Upper lobe of left lung (tissue), 6 donors: ENCODE data around the gene QPCTL. TPM values are rescaled to one million over a fixed set of nuclear protein-coding genes. Genes with fewer than 3 reads are reported as not detected.

Experiments used
- ATAC-seq, 2 donors: fragments of 200-7000 bp; cut with Tn5 transposase; one replicate each; pipeline ENCODE4 v1.9.1; 2022; ENCODE audit warnings: mild to moderate bottlenecking in 2 of 2, moderate library complexity in 2 of 2; ENCODE audit not compliant: low FRiP score in 2 of 2
- DNase-seq, 2 donors: peaks; one replicate each; pipeline ENCODE4 v3.0.0-alpha.2; 2019 to 2020
- H3K27ac ChIP-seq, 4 donors: fragments of 200-600 bp; sonication (generic); one replicate each; pipeline ENCODE4 v1.5.1; 2016 to 2019
- H3K27me3 ChIP-seq, 4 donors: fragments of 200-600 bp; sonication (generic); one replicate each; pipeline ENCODE4 v1.5.1; 2017 to 2019
- H3K36me3 ChIP-seq, 4 donors: fragments of 200-600 bp; sonication (generic); one replicate each; pipeline ENCODE4 v1.5.1; 2016 to 2019
- H3K4me1 ChIP-seq, 4 donors: fragments of 200-600 bp; sonication (generic); one replicate each; pipeline ENCODE4 v1.5.1; 2018 to 2019
- H3K4me3 ChIP-seq, 4 donors: fragments of 200-600 bp; sonication (generic); one replicate each; pipeline ENCODE4 v1.5.1; 2017 to 2019; ENCODE audit warnings: mild to moderate bottlenecking in 2 of 4, moderate library complexity in 1 of 4
- H3K9me3 ChIP-seq, 4 donors: fragments of 200-600 bp; sonication (generic); one replicate each; pipeline ENCODE4 v1.5.1; 2018 to 2019
- EP300 ChIP-seq, 4 donors: sonication (generic); formaldehyde crosslinking; IDR thresholded peaks; one replicate each; pipeline ENCODE4 v1.5.1; 2017; ENCODE audit warnings: antibody characterized with exemption in 4 of 4, control low read depth in 2 of 4
- POLR2A ChIP-seq, 4 donors: fragments of 450-650 bp; IDR thresholded peaks; one replicate each; pipeline ENCODE4 v1.5.1; 2016 to 2017; ENCODE audit warnings: antibody characterized with exemption in 4 of 4, mild to moderate bottlenecking in 2 of 4
- POLR2AphosphoS5 ChIP-seq, 2 donors: sonication (generic); formaldehyde crosslinking; IDR thresholded peaks; one replicate each; pipeline ENCODE4 v1.5.1; 2017; ENCODE audit warnings: antibody characterized with exemption in 2 of 2
- WGBS, 2 donors: methylation state at CpG; one replicate each; pipeline ENCODE4 v1.1.5; 2017 to 2018; 5-methylcytosine and 5-hydroxymethylcytosine counted together
- total RNA-seq, 6 donors: library from RNA; depleted of rRNA in 4 of 6; stranded (reverse); fragments of >200 nt in 4 of 6; gene quantifications; one replicate each; pipeline versions ENCODE4 v1.1.0 to v1.2.1, GENCODE V29; 2016 to 2021
- TF ChIP-seq, protein P1 (sequence below), 6 experiments: fragments of 450-650 bp in 4 of 6; fragments of 200-600 bp in 2 of 6; sonication (generic) in 2 of 6; IDR thresholded peaks; one replicate each; pipeline ENCODE4 v1.5.1; 2016 to 2019; ENCODE audit warnings: antibody characterized with exemption in 6 of 6
- donor health status: DM: no; HTN: no; CAD: no; lungs with moderate emphysema.
- donor health status: DM: no; HTN: yes; CAD: no; lungs with severe emphysema.

Gene QPCTL
- total RNA-seq, 6 donors from 2014 or later: 7.1 to 18.3 (median 10.1) TPM

DNA sequence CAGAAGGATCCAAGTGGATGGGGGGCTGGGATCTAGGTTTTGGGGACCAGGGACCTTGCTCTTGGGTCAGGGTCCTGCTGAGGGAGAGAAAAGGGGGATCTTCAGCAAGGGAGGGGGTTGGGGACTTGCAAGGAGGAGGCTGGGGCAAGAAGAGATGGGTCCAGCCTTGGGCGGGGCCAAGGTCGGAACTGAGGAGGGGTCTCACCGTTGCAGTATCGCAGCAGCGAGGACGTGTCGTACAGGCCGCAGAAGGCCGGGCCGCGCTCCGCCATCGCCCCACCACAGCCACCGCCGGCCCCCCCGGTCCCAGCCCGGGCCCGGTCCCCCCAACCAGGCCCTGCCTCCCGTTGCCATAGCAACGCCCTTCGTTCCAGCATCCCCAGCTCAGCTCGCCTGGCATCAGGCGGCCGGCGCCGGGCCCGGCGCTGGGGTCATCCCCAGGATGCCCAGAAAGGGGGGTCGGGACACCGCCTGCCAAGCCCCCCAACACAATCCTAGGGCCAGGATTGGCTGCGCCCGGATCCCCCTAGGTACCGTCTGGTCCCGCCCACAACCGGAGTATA, 47.3 kb upstream of the QPCTL start:
- H3K27me3 ChIP-seq: peaks cover 0 to 10% (median 3%) of the 10 kb centered on the region in 4 donors
- H3K27ac ChIP-seq: no peak overlapping the region
- H3K4me3 ChIP-seq: peak overlapping the region in 3 of 4 donors; percentile 37 to 52 (median 48)
- WGBS, 2 donors: 23 to 40% methylated on average over 1 to 19 of the region's 35 CpGs
- TF ChIP-seq, protein P1, sequence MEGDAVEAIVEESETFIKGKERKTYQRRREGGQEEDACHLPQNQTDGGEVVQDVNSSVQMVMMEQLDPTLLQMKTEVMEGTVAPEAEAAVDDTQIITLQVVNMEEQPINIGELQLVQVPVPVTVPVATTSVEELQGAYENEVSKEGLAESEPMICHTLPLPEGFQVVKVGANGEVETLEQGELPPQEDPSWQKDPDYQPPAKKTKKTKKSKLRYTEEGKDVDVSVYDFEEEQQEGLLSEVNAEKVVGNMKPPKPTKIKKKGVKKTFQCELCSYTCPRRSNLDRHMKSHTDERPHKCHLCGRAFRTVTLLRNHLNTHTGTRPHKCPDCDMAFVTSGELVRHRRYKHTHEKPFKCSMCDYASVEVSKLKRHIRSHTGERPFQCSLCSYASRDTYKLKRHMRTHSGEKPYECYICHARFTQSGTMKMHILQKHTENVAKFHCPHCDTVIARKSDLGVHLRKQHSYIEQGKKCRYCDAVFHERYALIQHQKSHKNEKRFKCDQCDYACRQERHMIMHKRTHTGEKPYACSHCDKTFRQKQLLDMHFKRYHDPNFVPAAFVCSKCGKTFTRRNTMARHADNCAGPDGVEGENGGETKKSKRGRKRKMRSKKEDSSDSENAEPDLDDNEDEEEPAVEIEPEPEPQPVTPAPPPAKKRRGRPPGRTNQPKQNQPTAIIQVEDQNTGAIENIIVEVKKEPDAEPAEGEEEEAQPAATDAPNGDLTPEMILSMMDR (IDR thresholded peaks at IDR 0.05): no peak
- no peak for TF ChIP-seq POLR2AphosphoS5 (IDR thresholded peaks at IDR 0.05)
- no peak for TF ChIP-seq POLR2A (IDR thresholded peaks at IDR 0.05)
- TF ChIP-seq EP300 (IDR thresholded peaks at IDR 0.05): no peak
- H3K9me3 ChIP-seq: no peaks in the 10 kb centered on the region
- no peak for ATAC-seq
- H3K36me3 ChIP-seq: no peaks in the 10 kb centered on the region
- peak in 1 of 2 donors; percentile 87 for DNase-seq
- H3K4me1 ChIP-seq: peaks cover 29 to 49% (median 39%) of the 10 kb centered on the region in 4 donors

DNA sequence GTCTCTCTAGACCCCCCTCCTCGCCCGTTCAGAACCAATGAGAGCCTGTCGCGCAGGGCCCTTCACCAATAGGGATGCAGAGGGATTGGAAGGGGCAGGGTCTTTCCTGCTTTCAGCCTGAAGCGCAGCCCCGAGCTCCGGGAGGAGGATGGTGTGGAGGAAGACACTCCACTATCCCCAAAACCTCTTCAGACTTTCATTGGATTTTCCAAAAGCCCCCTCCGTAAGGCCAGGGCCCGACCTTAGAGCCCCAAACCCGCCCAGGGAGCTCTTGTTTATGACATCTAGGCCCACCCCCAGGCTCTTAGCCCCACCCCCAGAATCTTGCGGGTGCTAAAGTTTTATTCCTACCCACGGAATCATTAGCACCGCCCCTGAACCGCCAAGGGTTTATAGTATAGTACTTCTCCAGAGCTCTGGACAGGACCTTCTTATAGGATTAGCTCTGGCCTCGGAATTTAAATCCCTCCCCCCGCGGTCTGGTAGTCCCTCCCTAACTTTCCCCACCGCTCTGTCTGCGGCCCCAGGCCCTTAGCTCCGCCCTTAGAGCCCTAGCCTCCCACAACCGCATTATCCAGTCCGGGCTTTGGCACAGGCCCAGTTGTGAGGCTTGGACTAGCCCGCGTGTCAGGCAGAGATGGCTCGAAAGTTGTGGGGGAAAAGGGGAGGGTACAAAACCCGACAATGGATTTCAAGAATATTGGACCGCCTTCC, 46.7 kb upstream of the QPCTL start:
- ATAC-seq (peak; percentile 71 to 75), DNase-seq (peak in 1 of 2 donors; percentile 73)
- H3K4me1 ChIP-seq: peaks cover 26 to 46% (median 36%) of the 10 kb centered on the region in 4 donors
- TF ChIP-seq POLR2A (IDR thresholded peaks at IDR 0.05) (no peak), EP300 (IDR thresholded peaks at IDR 0.05) (no peak), POLR2AphosphoS5 (IDR thresholded peaks at IDR 0.05) (no peak)
- TF ChIP-seq, protein P1 (IDR thresholded peaks at IDR 0.05): no peak
- WGBS, 2 donors: 2 to 3% methylated on average over 18 to 27 of the region's 27 CpGs
- no peaks in the 10 kb centered on the region for H3K36me3 ChIP-seq
- peak overlapping the region in 2 of 4 donors; percentile 43 to 47 for H3K27ac ChIP-seq
- no peaks in the 10 kb centered on the region for H3K9me3 ChIP-seq
- H3K27me3 ChIP-seq: peaks cover 0 to 10% (median 3%) of the 10 kb centered on the region in 4 donors
- H3K4me3 ChIP-seq: peak overlapping the region in 3 of 4 donors; percentile 37 to 52 (median 48)

DNA sequence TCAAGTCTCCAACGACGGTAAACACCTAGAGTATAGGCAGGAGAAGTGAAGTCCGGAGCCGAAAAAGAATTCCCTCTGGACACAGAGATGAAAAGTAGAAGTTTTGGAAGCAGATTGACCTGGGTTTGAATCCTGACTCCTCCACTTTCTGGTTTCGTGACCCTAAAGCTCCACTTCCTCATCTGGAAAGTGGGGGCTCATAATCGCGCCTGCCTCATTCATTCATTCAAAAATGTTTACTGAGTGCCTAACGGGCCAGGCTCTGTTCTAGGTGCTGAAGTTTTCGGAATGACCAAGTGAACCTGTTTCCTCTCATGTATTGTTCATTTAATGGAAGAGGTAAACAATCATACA, 46.1 kb upstream of the QPCTL start:
- Histone ChIP-seq H3K4me3 (peak overlapping the region in 3 of 4 donors; percentile 37 to 52 (median 48)), H3K9me3 (no peaks in the 10 kb centered on the region), H3K36me3 (no peaks in the 10 kb centered on the region), H3K4me1 (peaks cover 22 to 41% (median 31%) of the 10 kb centered on the region in 4 donors), H3K27me3 (peaks cover 0 to 10% (median 3%) of the 10 kb centered on the region in 4 donors), H3K27ac (peak overlapping the region in 1 of 4 donors; percentile 47)
- no peak for ATAC-seq
- 7 to 11% methylated on average over 8 to 9 of the region's 9 CpGs for WGBS, 2 donors
- no peak for TF ChIP-seq EP300 (IDR thresholded peaks at IDR 0.05)
- TF ChIP-seq, protein P1 (IDR thresholded peaks at IDR 0.05): no peak
- TF ChIP-seq POLR2AphosphoS5 (IDR thresholded peaks at IDR 0.05): no peak
- no peak for TF ChIP-seq POLR2A (IDR thresholded peaks at IDR 0.05)
- no peak for DNase-seq

DNA sequence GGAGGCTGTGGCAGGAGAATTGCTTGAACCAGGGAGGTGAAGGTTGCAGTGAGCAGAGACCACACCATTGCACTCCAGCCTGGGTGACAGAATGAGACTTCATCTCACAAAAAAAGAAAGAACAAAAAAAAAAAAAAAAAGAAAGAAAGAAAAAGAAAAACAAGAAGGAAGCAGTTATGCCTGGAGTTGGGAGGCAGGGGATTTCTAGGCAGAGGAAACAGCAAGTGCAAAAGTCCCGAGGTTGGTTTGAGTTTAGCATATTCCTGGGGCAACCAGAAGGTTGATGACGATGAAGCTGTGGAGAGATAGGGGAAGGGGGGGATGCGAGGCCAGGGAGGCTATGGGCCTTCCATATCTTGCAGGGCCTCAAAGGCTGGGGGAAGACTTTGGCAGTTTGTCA, 41.7 kb upstream of the QPCTL start:
- Histone ChIP-seq H3K27ac (no peak overlapping the region), H3K4me1 (peaks cover 0 to 8% (median 7%) of the 10 kb centered on the region in 4 donors), H3K9me3 (no peaks in the 10 kb centered on the region), H3K4me3 (no peak overlapping the region), H3K36me3 (no peaks in the 10 kb centered on the region), H3K27me3 (peaks cover 0 to under 1% (median 0%) of the 10 kb centered on the region in 4 donors)
- DNase-seq: no peak
- no peak for TF ChIP-seq POLR2AphosphoS5 (IDR thresholded peaks at IDR 0.05)
- no peak for TF ChIP-seq POLR2A (IDR thresholded peaks at IDR 0.05)
- TF ChIP-seq EP300 (IDR thresholded peaks at IDR 0.05): no peak
- TF ChIP-seq, protein P1 (IDR thresholded peaks at IDR 0.05): no peak
- 69 to 79% methylated on average over 3 of the region's 3 CpGs for WGBS, 2 donors
- no peak for ATAC-seq
